Liver (tissue), 9 donors: ENCODE data around the gene WDR76. TPM values are rescaled to one million over a fixed set of nuclear protein-coding genes. Genes with fewer than 3 reads are reported as not detected.

Experiments used
- DNase-seq: peaks from one replicate; pipeline ENCODE4 v3.0.0-alpha.2; 2017; ENCODE audit warnings: low spot score
- H3K27ac ChIP-seq, 2 donors: one replicate each; pipeline ENCODE4 v1.7.0; 2013; ENCODE audit warnings: inconsistent platforms in 2 of 2, low read length in 2 of 2, control low read depth in 1 of 2, low read depth in 1 of 2, mild to moderate bottlenecking in 1 of 2
- H3K27me3 ChIP-seq, 4 donors: one replicate each; pipeline versions ENCODE4 v1.6.1 to v1.7.0; 2013; ENCODE audit warnings: low read length in 3 of 4, inconsistent platforms in 1 of 4, mild to moderate bottlenecking in 1 of 4, moderate library complexity in 1 of 4; ENCODE audit not compliant: control insufficient read depth in 4 of 4, insufficient read depth in 4 of 4
- H3K36me3 ChIP-seq, 4 donors: one replicate each; pipeline versions ENCODE4 v1.6.1 to v1.7.0; 2013; ENCODE audit warnings: low read length in 3 of 4, mild to moderate bottlenecking in 3 of 4, low read depth in 1 of 4, moderate library complexity in 1 of 4; ENCODE audit not compliant: control insufficient read depth in 4 of 4, insufficient read depth in 3 of 4
- H3K4me1 ChIP-seq, 4 donors: one replicate each; pipeline versions ENCODE4 v1.6.1 to v1.7.0; 2013; ENCODE audit warnings: low read length in 3 of 4, mild to moderate bottlenecking in 3 of 4, moderate library complexity in 1 of 4; ENCODE audit not compliant: control insufficient read depth in 4 of 4, insufficient read depth in 4 of 4
- H3K4me3 ChIP-seq, 3 donors: one replicate each; pipeline versions ENCODE4 v1.6.1 to v1.7.0; 2013; ENCODE audit warnings: low read length in 3 of 3, control low read depth in 1 of 3, low read depth in 1 of 3, mild to moderate bottlenecking in 1 of 3
- H3K9ac ChIP-seq, 2 donors: one replicate each; pipeline ENCODE4 v1.7.0; 2013; ENCODE audit warnings: low read length in 2 of 2, mild to moderate bottlenecking in 2 of 2, moderate library complexity in 2 of 2, control low read depth in 1 of 2, low read depth in 1 of 2
- H3K9me3 ChIP-seq, 4 donors: one replicate each; pipeline versions ENCODE4 v1.6.1 to v1.7.0; 2013; ENCODE audit warnings: low read length in 3 of 4; ENCODE audit not compliant: control insufficient read depth in 4 of 4
- EGR1 ChIP-seq, 2 donors: IDR thresholded peaks; 2 replicates each; pipeline ENCODE4 v1.6.1; 2016 to 2018; ENCODE audit warnings: antibody characterized with exemption in 2 of 2, low read depth in 2 of 2
- FOXA1 ChIP-seq: IDR thresholded peaks from 2 replicates; pipeline ENCODE4 v1.6.1; 2016; ENCODE audit warnings: antibody characterized with exemption
- FOXA2 ChIP-seq: IDR thresholded peaks from 2 replicates; pipeline ENCODE4 v1.6.1; 2016; ENCODE audit warnings: antibody characterized with exemption
- GABPA ChIP-seq, 2 donors: IDR thresholded peaks in 1 of 2; conservative IDR thresholded peaks in 1 of 2; 2 replicates each; pipeline ENCODE4 v1.6.1; 2016; ENCODE audit warnings: antibody characterized with exemption in 2 of 2, mild to moderate bottlenecking in 1 of 2, moderate library complexity in 1 of 2
- HNF4A ChIP-seq, 2 donors: conservative IDR thresholded peaks; 2 replicates each; pipeline ENCODE4 v1.6.1; 2016; ENCODE audit warnings: antibody characterized with exemption in 2 of 2, mild to moderate bottlenecking in 2 of 2
- HNF4G ChIP-seq: IDR thresholded peaks from 2 replicates; pipeline ENCODE4 v1.6.1; 2016; ENCODE audit warnings: antibody characterized with exemption
- JUND ChIP-seq, 2 donors: IDR thresholded peaks; 2 replicates each; pipeline ENCODE4 v1.6.1; 2016; ENCODE audit warnings: antibody characterized with exemption in 2 of 2
- NR2F2 ChIP-seq: IDR thresholded peaks from 2 replicates; pipeline ENCODE4 v1.6.1; 2016; ENCODE audit warnings: antibody characterized with exemption
- RAD21 ChIP-seq, 2 donors: IDR thresholded peaks; 2 replicates each; pipeline ENCODE4 v1.6.1; 2016; ENCODE audit warnings: antibody characterized with exemption in 2 of 2, mild to moderate bottlenecking in 2 of 2
- RXRA ChIP-seq, 2 donors: IDR thresholded peaks; 2 replicates each; pipeline ENCODE4 v1.6.1; 2017 to 2018; ENCODE audit warnings: antibody characterized with exemption in 2 of 2, mild to moderate bottlenecking in 1 of 2
- SP1 ChIP-seq: IDR thresholded peaks from 2 replicates; pipeline ENCODE4 v1.6.1; 2018; ENCODE audit warnings: antibody characterized with exemption, mild to moderate bottlenecking
- YY1 ChIP-seq: IDR thresholded peaks from 2 replicates; pipeline ENCODE4 v1.6.1; 2016; ENCODE audit warnings: antibody characterized with exemption, mild to moderate bottlenecking
- ZBTB33 ChIP-seq: IDR thresholded peaks from 2 replicates; pipeline ENCODE4 v1.6.1; 2016; ENCODE audit warnings: antibody characterized with exemption
- WGBS: extraction: QIAGEN DNeasy Blood & Tissue Kit; methylation state at CpG from one replicate; pipeline ENCODE4 v1.1.7; 2013; 5-methylcytosine and 5-hydroxymethylcytosine counted together
- polyA plus RNA-seq, 2 donors: library from polyadenylated mRNA; stranded (reverse) in 1 of 2; unstranded in 1 of 2; fragments of 200-250 nt in 1 of 2; fragments of >200 nt in 1 of 2; fragmentation: Nextera tagmentation in 1 of 2; extraction: Ambion mirVana in 1 of 2; gene quantifications; one replicate each; pipeline versions ENCODE4 v1.2.1 to v1.2.3, GENCODE V29; 2013 to 2015
- total RNA-seq, 2 donors: library from RNA; depleted of rRNA; stranded (reverse); fragments of >200 nt; gene quantifications; one replicate each; pipeline ENCODE4 v1.2.3, GENCODE V29; 2014
- TF ChIP-seq, protein P1 (sequence below): fragments of 150-350 bp; IDR thresholded peaks from 2 replicates; pipeline ENCODE4 v1.5.1; 2017; ENCODE audit warnings: improper control_type of control experiment, low read depth, low read length; ENCODE audit not compliant: missing input control
- TF ChIP-seq, protein P2 (sequence below): IDR thresholded peaks from 2 replicates; pipeline ENCODE4 v1.6.1; 2016; ENCODE audit warnings: antibody characterized with exemption
- TF ChIP-seq, protein P3 (sequence below): IDR thresholded peaks from 2 replicates; pipeline ENCODE4 v1.6.1; 2016; ENCODE audit warnings: antibody characterized with exemption
- TF ChIP-seq, protein P4 (sequence below): IDR thresholded peaks from 2 replicates; pipeline ENCODE4 v1.6.1; 2016; ENCODE audit warnings: antibody characterized with exemption, mild to moderate bottlenecking
- donor health status: healthy.
- donor health status: healthy.
- donor health status: healthy.
- donor health status: healthy.
- donor health status: healthy.

Gene WDR76
- total and polyA plus RNA-seq, 4 donors = 0.44 to 17.4 (median 0.81) TPM

DNA sequence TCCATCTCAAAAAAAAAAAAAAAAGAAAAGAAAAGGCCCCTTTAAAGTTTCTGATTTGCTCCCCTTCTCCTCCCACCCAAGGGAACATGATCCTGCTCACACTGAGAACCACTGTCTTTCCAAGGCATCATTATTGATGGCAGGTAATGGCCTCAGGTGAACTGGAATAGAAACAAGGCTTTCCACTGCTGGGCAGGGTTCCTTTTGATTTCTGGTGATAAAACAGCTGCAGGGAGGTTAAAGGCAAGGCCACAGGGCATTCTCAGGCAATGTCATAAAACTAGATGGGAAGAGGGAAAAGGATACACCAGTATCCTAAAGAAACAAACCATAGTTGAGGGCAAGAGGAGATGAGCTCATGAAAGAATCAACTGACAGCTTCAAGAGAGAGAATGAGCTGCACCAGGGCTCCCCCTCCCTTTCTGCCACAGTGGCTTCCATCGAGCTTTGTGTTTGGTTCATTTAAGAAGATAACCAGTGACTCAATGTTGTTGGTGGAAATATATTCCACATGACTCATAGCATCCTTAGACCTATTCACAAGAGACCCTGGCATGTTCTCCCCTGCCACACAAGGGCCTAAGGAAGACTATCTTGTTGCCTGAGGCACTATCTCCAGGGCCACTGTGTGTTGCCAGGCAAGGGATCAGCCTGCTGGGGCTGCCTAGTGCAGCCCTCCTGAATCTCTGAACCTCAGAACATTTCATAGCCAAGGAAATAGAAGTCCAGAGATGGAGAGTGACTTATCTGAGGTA lies 86.4 kb downstream of the WDR76 start:
- Histone ChIP-seq H3K4me3 (no peak overlapping the region), H3K9me3 (no peaks in the 10 kb centered on the region), H3K9ac (no peak overlapping the region), H3K36me3 (no peaks in the 10 kb centered on the region), H3K27ac (no peak overlapping the region), H3K4me1 (no peaks in the 10 kb centered on the region), H3K27me3 (no peaks in the 10 kb centered on the region)
- TF ChIP-seq EGR1 (IDR thresholded peaks at IDR 0.05; ENCODE audit: low read depth in 2 of 2) = no peak
- no peak for TF ChIP-seq JUND (IDR thresholded peaks at IDR 0.05)
- no peak for TF ChIP-seq YY1
- TF ChIP-seq ZBTB33 = no peak
- TF ChIP-seq, protein P1, sequence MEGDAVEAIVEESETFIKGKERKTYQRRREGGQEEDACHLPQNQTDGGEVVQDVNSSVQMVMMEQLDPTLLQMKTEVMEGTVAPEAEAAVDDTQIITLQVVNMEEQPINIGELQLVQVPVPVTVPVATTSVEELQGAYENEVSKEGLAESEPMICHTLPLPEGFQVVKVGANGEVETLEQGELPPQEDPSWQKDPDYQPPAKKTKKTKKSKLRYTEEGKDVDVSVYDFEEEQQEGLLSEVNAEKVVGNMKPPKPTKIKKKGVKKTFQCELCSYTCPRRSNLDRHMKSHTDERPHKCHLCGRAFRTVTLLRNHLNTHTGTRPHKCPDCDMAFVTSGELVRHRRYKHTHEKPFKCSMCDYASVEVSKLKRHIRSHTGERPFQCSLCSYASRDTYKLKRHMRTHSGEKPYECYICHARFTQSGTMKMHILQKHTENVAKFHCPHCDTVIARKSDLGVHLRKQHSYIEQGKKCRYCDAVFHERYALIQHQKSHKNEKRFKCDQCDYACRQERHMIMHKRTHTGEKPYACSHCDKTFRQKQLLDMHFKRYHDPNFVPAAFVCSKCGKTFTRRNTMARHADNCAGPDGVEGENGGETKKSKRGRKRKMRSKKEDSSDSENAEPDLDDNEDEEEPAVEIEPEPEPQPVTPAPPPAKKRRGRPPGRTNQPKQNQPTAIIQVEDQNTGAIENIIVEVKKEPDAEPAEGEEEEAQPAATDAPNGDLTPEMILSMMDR = no peak
- TF ChIP-seq, protein P2, sequence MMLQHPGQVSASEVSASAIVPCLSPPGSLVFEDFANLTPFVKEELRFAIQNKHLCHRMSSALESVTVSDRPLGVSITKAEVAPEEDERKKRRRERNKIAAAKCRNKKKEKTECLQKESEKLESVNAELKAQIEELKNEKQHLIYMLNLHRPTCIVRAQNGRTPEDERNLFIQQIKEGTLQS = no peak
- TF ChIP-seq, protein P3, sequence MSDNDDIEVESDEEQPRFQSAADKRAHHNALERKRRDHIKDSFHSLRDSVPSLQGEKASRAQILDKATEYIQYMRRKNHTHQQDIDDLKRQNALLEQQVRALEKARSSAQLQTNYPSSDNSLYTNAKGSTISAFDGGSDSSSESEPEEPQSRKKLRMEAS = no peak
- no peak for TF ChIP-seq GABPA (IDR thresholded peaks at IDR 0.05 in 1 of 2, conservative IDR thresholded peaks at IDR 0.05 in 1 of 2)
- TF ChIP-seq NR2F2 = no peak
- no peak for TF ChIP-seq HNF4A (conservative IDR thresholded peaks at IDR 0.05)
- TF ChIP-seq RAD21 (IDR thresholded peaks at IDR 0.05) = no peak
- DNase-seq = no peak
- 39% methylated on average over 1 of the region's 1 CpG for WGBS

DNA sequence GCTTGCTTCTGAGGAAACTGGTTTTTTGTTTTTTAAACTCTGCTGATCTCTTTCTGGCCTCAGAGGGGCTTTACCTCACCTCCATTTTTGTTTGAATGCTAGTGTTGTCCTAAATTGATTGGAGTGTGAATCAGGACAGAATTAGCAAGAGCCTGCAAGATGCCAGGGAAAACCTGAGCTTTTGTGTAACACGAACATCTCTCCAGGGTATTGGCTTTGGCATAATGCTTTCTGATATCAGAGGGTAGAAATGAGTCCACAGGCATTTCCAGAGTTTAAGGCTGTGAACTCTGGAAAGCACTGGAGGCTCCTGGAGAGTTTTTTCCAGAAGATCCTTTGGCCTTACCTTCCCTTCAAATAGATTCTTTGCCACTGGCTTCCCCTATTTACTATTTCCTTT lies 87.1 kb downstream of the WDR76 start:
- H3K36me3 ChIP-seq = no peaks in the 10 kb centered on the region
- no peak overlapping the region for H3K4me3 ChIP-seq
- H3K4me1 ChIP-seq = no peaks in the 10 kb centered on the region
- no peak for TF ChIP-seq JUND (IDR thresholded peaks at IDR 0.05)
- TF ChIP-seq, protein P2 = no peak
- TF ChIP-seq NR2F2 = no peak
- no peak for TF ChIP-seq GABPA (IDR thresholded peaks at IDR 0.05 in 1 of 2, conservative IDR thresholded peaks at IDR 0.05 in 1 of 2)
- TF ChIP-seq FOXA2 = no peak
- no peak for TF ChIP-seq ZBTB33
- no peak for TF ChIP-seq FOXA1
- TF ChIP-seq RXRA (IDR thresholded peaks at IDR 0.05) = no peak
- TF ChIP-seq, protein P3 = no peak
- TF ChIP-seq, protein P4, sequence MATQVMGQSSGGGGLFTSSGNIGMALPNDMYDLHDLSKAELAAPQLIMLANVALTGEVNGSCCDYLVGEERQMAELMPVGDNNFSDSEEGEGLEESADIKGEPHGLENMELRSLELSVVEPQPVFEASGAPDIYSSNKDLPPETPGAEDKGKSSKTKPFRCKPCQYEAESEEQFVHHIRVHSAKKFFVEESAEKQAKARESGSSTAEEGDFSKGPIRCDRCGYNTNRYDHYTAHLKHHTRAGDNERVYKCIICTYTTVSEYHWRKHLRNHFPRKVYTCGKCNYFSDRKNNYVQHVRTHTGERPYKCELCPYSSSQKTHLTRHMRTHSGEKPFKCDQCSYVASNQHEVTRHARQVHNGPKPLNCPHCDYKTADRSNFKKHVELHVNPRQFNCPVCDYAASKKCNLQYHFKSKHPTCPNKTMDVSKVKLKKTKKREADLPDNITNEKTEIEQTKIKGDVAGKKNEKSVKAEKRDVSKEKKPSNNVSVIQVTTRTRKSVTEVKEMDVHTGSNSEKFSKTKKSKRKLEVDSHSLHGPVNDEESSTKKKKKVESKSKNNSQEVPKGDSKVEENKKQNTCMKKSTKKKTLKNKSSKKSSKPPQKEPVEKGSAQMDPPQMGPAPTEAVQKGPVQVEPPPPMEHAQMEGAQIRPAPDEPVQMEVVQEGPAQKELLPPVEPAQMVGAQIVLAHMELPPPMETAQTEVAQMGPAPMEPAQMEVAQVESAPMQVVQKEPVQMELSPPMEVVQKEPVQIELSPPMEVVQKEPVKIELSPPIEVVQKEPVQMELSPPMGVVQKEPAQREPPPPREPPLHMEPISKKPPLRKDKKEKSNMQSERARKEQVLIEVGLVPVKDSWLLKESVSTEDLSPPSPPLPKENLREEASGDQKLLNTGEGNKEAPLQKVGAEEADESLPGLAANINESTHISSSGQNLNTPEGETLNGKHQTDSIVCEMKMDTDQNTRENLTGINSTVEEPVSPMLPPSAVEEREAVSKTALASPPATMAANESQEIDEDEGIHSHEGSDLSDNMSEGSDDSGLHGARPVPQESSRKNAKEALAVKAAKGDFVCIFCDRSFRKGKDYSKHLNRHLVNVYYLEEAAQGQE = no peak
- no peak for TF ChIP-seq HNF4G
- no peak for TF ChIP-seq YY1
- no peak for TF ChIP-seq SP1
- no peak for TF ChIP-seq RAD21 (IDR thresholded peaks at IDR 0.05)
- TF ChIP-seq EGR1 (IDR thresholded peaks at IDR 0.05; ENCODE audit: low read depth in 2 of 2) = no peak
- TF ChIP-seq HNF4A (conservative IDR thresholded peaks at IDR 0.05) = no peak
- TF ChIP-seq, protein P1 = no peak
- no peak overlapping the region for H3K27ac ChIP-seq
- 87% methylated on average over 1 of the region's 1 CpG for WGBS
- no peaks in the 10 kb centered on the region for H3K27me3 ChIP-seq
- no peak for DNase-seq
- no peaks in the 10 kb centered on the region for H3K9me3 ChIP-seq
- no peak overlapping the region for H3K9ac ChIP-seq
